Lung (tissue), 12 donors: Measurements from ENCODE around the gene NPFFR2. TPM values are rescaled to one million over a fixed set of nuclear protein-coding genes. Genes with fewer than 3 reads are reported as not detected.

ENCODE experiments used
- ATAC-seq: fragments of 200-7000 bp; cut with Tn5 transposase; one replicate; pipeline ENCODE4 v1.9.1; 2020; ENCODE audit warnings: moderate number of reproducible peaks; ENCODE audit not compliant: insufficient read depth, low FRiP score
- DNase-seq, 3 donors: peaks; one replicate each; pipeline ENCODE4 v3.0.0-alpha.2; 2013 to 2017
- H3K27ac ChIP-seq, 2 donors: one replicate each; pipeline ENCODE4 v1.5.1; 2013; ENCODE audit warnings: mild to moderate bottlenecking in 2 of 2, moderate library complexity in 2 of 2, control low read depth in 1 of 2, inconsistent platforms in 1 of 2, low read depth in 1 of 2, low read length in 1 of 2
- H3K27me3 ChIP-seq, 3 donors: one replicate each; pipeline ENCODE4 v1.5.1; 2013; ENCODE audit warnings: low read length in 2 of 3; ENCODE audit not compliant: control insufficient read depth in 3 of 3, insufficient read depth in 3 of 3
- H3K36me3 ChIP-seq, 4 donors: one replicate each; pipeline ENCODE4 v1.5.1; 2013; ENCODE audit warnings: low read length in 4 of 4, mild to moderate bottlenecking in 1 of 4, moderate library complexity in 1 of 4; ENCODE audit not compliant: control insufficient read depth in 4 of 4, insufficient read depth in 4 of 4
- H3K4me1 ChIP-seq, 5 donors: one replicate each; pipeline ENCODE4 v1.5.1; 2013; ENCODE audit warnings: low read length in 5 of 5, mild to moderate bottlenecking in 2 of 5, moderate library complexity in 1 of 5; ENCODE audit not compliant: control insufficient read depth in 5 of 5, insufficient read depth in 5 of 5
- H3K4me3 ChIP-seq: one replicate; pipeline ENCODE4 v1.5.1; 2013; ENCODE audit warnings: mild to moderate bottlenecking, control low read depth, moderate library complexity
- H3K9ac ChIP-seq, 2 donors: one replicate each; pipeline ENCODE4 v1.5.1; 2013; ENCODE audit warnings: low read length in 2 of 2, control low read depth in 1 of 2; ENCODE audit not compliant: insufficient read depth in 1 of 2
- H3K9me3 ChIP-seq, 4 donors: one replicate each; pipeline ENCODE4 v1.5.1; 2013; ENCODE audit warnings: low read length in 3 of 4, mild to moderate bottlenecking in 1 of 4, moderate library complexity in 1 of 4; ENCODE audit not compliant: control insufficient read depth in 4 of 4, insufficient read depth in 3 of 4
- CTCF ChIP-seq: IDR thresholded peaks from 2 replicates; pipeline ENCODE4 v1.5.1; 2012; ENCODE audit warnings: mild to moderate bottlenecking; ENCODE audit errors: control extremely low read depth, extremely low read depth
- WGBS, 2 donors: extraction: QIAGEN DNeasy Blood & Tissue Kit; methylation state at CpG; one replicate each; pipeline ENCODE4 v1.1.7; 2013; 5-methylcytosine and 5-hydroxymethylcytosine counted together
- polyA plus RNA-seq, 2 donors: library from polyadenylated mRNA; stranded (reverse); fragments of 200-250 nt; gene quantifications; one replicate each; pipeline ENCODE4 v1.2.1, GENCODE V29; 2013
- total RNA-seq, 2 donors: library from RNA; depleted of rRNA in 1 of 2; stranded (reverse); fragments of >200 nt in 1 of 2; gene quantifications; one replicate each; pipeline ENCODE4 v1.2.1, GENCODE V29; 2014 to 2021
- donor health status: control.
- donor health status: control.
- donor health status: Bipolar disorder and iron deficiency.
- donor health status: healthy.
- donor health status: DM: yes; HTN: yes; CAD: no.

NPFFR2 gene
- total and polyA plus RNA-seq, 4 donors: not detected

- DNase-seq: no peak
- 91 to 96% methylated on average over 1 of the region's 1 CpG for WGBS, 2 donors
Measured at GRCh38 chr4:72179342-72179741, 147.5 kb downstream of the NPFFR2 start.

GRCh38 chr4:72186714-72187113 is 154.9 kb downstream of the NPFFR2 start:
- Histone ChIP-seq H3K27ac (no peak overlapping the region), H3K9ac (no peak overlapping the region), H3K9me3 (no peaks in the 10 kb centered on the region), H3K36me3 (no peaks in the 10 kb centered on the region), H3K27me3 (no peaks in the 10 kb centered on the region), H3K4me3 (no peak overlapping the region), H3K4me1 (peaks cover 0 to 6% (median 0%) of the 10 kb centered on the region in 5 donors)
- no peak for TF ChIP-seq CTCF
- DNase-seq: no peak
- no peak for ATAC-seq
- WGBS, 2 donors: 96 to 97% methylated on average over 1 of the region's 1 CpG

More at GRCh38 chr4:72179342-72179741, 147.5 kb downstream of the NPFFR2 start:
- Histone ChIP-seq H3K4me3 (no peak overlapping the region), H3K27ac (no peak overlapping the region), H3K27me3 (no peaks in the 10 kb centered on the region), H3K9me3 (no peaks in the 10 kb centered on the region), H3K36me3 (no peaks in the 10 kb centered on the region), H3K4me1 (no peaks in the 10 kb centered on the region), H3K9ac (no peak overlapping the region)
- ATAC-seq: no peak
- TF ChIP-seq CTCF: no peak

GRCh38 chr4:72194046-72194445 is 162.2 kb downstream of the NPFFR2 start:
- peaks cover 0 to 10% (median 0%) of the 10 kb centered on the region in 4 donors for H3K9me3 ChIP-seq
- 85 to 90% methylated on average over 8 of the region's 8 CpGs for WGBS, 2 donors
- ATAC-seq (no peak), DNase-seq (no peak)
- no peak overlapping the region for H3K27ac ChIP-seq
- no peaks in the 10 kb centered on the region for H3K4me1 ChIP-seq
- no peaks in the 10 kb centered on the region for H3K36me3 ChIP-seq
- H3K4me3 ChIP-seq: no peak overlapping the region
- H3K9ac ChIP-seq: no peak overlapping the region
- H3K27me3 ChIP-seq: no peaks in the 10 kb centered on the region
- no peak for TF ChIP-seq CTCF

GRCh38 chr4:72194453-72194852 is 162.7 kb downstream of the NPFFR2 start:
- WGBS, 2 donors: 64 to 78% methylated on average over 1 of the region's 1 CpG
- no peak for TF ChIP-seq CTCF
- no peak for ATAC-seq
- Histone ChIP-seq H3K9ac (no peak overlapping the region), H3K4me3 (no peak overlapping the region), H3K4me1 (no peaks in the 10 kb centered on the region), H3K27me3 (no peaks in the 10 kb centered on the region), H3K27ac (no peak overlapping the region), H3K9me3 (peaks cover 0 to 10% (median 0%) of the 10 kb centered on the region in 4 donors), H3K36me3 (no peaks in the 10 kb centered on the region)
- DNase-seq: no peak
